Smooth muscle cell of the umbilical artery (primary cell): Measurements from ENCODE around the gene BYSL. TPM values are rescaled to one million over a fixed set of nuclear protein-coding genes. Genes with fewer than 3 reads are reported as not detected.

Experiments
- total RNA-seq: library from RNA; depleted of rRNA; stranded (reverse); fragments of >200 nt; gene quantifications from 2 replicates; pipeline ENCODE4 v1.2.3, GENCODE V29; 2014

BYSL gene, protein sequence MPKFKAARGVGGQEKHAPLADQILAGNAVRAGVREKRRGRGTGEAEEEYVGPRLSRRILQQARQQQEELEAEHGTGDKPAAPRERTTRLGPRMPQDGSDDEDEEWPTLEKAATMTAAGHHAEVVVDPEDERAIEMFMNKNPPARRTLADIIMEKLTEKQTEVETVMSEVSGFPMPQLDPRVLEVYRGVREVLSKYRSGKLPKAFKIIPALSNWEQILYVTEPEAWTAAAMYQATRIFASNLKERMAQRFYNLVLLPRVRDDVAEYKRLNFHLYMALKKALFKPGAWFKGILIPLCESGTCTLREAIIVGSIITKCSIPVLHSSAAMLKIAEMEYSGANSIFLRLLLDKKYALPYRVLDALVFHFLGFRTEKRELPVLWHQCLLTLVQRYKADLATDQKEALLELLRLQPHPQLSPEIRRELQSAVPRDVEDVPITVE
- total RNA-seq, result 13.1 and 19.5 TPM in 2 replicates

GRCh38 chr6:41920921-41921711 is at the start of gene BYSL, which contains the start of gene MED20:
BYSL (plus strand) TSS chr6:41921499; CDS start chr6:41921563, 64 bp downstream.
MED20 (minus strand) TSS chr6:41921139; CDS start chr6:41921018, 121 bp downstream.

GRCh38 chr6:41895300-41896233 is 25.7 kb upstream of the BYSL start, which contains the start of gene USP49:
USP49 (minus strand) TSS chr6:41895375; CDS start chr6:41806983, 88,392 bp downstream.

DNA sequence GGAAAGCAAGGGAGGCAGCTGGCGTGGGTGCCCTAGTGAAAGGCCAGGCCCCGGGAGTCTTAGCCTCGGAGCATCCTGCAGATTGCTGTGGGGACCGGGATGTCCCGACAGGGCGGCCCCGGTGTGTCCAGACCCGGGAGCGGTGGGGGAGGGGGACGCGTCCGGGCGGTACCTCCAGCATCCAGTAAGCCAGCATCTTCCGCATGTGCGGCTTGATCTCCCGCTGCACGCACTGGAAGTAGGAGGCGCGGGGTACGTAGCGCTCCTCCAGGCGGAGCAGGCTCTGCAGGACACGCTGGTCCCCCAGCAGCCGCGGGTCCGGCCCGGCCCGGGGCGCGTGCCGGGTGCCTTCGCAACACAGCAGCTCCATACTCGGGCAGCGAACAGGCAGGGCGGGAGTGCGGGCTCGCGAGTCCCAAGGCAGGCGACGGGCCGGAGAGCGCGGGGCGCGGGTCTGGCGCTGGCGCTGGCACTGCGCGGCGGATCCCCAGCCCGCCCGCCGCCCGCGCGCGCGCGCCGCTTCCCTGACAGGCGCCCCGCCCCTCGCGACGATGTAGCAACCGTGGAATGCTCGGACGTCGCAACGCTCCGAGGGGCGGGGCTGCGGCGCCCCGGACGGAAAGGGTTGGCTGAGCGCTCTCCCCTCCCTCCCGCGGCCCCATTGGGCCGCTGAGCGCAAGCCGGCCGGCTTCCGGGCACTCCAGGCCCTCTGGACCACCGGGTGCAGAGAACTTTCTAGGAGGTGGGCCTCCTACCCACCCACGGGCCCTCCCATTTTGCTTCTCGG is 20.2 kb downstream of the BYSL start, which contains the start of gene CCND3:
Gene CCND3, minus strand, starts transcription at position 529 of the 787 bp plus-strand sequence. Its CDS starts 159 bp downstream, at position 370.

Other genes with a start within 250 kb of the BYSL start
- gene TFEB, start 185.9 kb upstream of the BYSL start, total RNA-seq, result 4.2 and 5.3 TPM in 2 replicates
- not detected in 2 replicates for gene PGC, start 174.1 kb upstream of the BYSL start, total RNA-seq
- gene FRS3, start 141.6 kb upstream of the BYSL start, total RNA-seq, result 1.2 and 2.4 TPM in 2 replicates
- 0.23 and 1.2 TPM in 2 replicates for gene PRICKLE4, start 140.7 kb upstream of the BYSL start, total RNA-seq
- gene TOMM6, start 133.8 kb upstream of the BYSL start, total RNA-seq, result 48.6 and 52.3 TPM in 2 replicates
- gene USP49, start 26.1 kb upstream of the BYSL start, total RNA-seq, result 2.1 and 3.1 TPM in 2 replicates
- 26.0 and 28.8 TPM in 2 replicates for gene MED20, start 360 bp upstream of the BYSL start, total RNA-seq
- 8.6 and 18.5 TPM in 2 replicates for gene CCND3, start 20.3 kb downstream of the BYSL start, total RNA-seq
- 10.9 and 11.0 TPM in 2 replicates for gene TAF8, start 129.0 kb downstream of the BYSL start, total RNA-seq
- 1.5 and 2.5 TPM in 2 replicates for gene C6orf132, start 221.1 kb downstream of the BYSL start, total RNA-seq